OCI-LY7 (cell line): ENCODE data around the gene C8G. TPM values are rescaled to one million over a fixed set of nuclear protein-coding genes. Genes with fewer than 3 reads are reported as not detected.

Experiments
- BruUV-seq: library from RNA; stranded (reverse); fragments of 400-500 nt; replicated peaks from 2 replicates; lab custom pipeline; 2021; lab: Mats Ljungman, UMichigan
- CTCF ChIA-PET: fragments of 300-600 bp; sonication (Branson Sonifier 250); formaldehyde crosslinking; loops from one replicate; lab custom pipeline; 2022; ENCODE audit warnings: antibody characterized with exemption; ENCODE audit not compliant: unreplicated experiment; lab: Charles Lee
- POLR2A ChIA-PET: fragments of 300-600 bp; sonication (Branson Sonifier 250); formaldehyde crosslinking; loops from one replicate; lab custom pipeline; 2022; ENCODE audit warnings: antibody characterized with exemption; lab: Charles Lee
- DNase-seq: peaks from one replicate; pipeline ENCODE4 v3.0.0-alpha.2; 2015; ENCODE audit warnings: low spot score
- H2AFZ ChIP-seq: fragments of 200-600 bp; sonication (generic), shearing (Covaris generic); 2 replicates; pipeline ENCODE4 v1.6.1; 2014; ENCODE audit warnings: mild to moderate bottlenecking, antibody characterized with exemption, low read length, moderate library complexity
- H3K27ac ChIP-seq: fragments of 200-600 bp; sonication (generic); 2 replicates; pipeline ENCODE4 v1.5.1; 2014; ENCODE audit warnings: mixed run types, low read depth, mild to moderate bottlenecking, moderate library complexity, low read length, inconsistent platforms; ENCODE audit not compliant: poor library complexity, severe bottlenecking
- H3K36me3 ChIP-seq: fragments of 200-600 bp; sonication (generic); 2 replicates; pipeline ENCODE4 v1.6.1; 2014; ENCODE audit warnings: mild to moderate bottlenecking, antibody characterized with exemption, low read length, moderate library complexity, mixed read lengths; ENCODE audit not compliant: insufficient read depth
- H3K4me1 ChIP-seq: fragments of 200-600 bp; sonication (generic); 2 replicates; pipeline ENCODE4 v1.5.1; 2014; ENCODE audit warnings: mild to moderate bottlenecking, low read length; ENCODE audit not compliant: insufficient read depth, poor library complexity, severe bottlenecking
- H3K4me2 ChIP-seq: fragments of 200-600 bp; sonication (generic); 2 replicates; pipeline ENCODE4 v1.6.1; 2014; ENCODE audit warnings: mild to moderate bottlenecking, low read length
- H3K4me3 ChIP-seq: fragments of 200-600 bp; sonication (generic); 2 replicates; pipeline ENCODE4 v1.5.1; 2014; ENCODE audit warnings: mild to moderate bottlenecking, low read depth, low read length; ENCODE audit not compliant: poor library complexity, severe bottlenecking
- H3K79me2 ChIP-seq: fragments of 200-600 bp; sonication (generic); 2 replicates; pipeline ENCODE4 v1.6.1; 2016; ENCODE audit warnings: low read depth, mild to moderate bottlenecking, low read length, moderate library complexity, mixed read lengths; ENCODE audit not compliant: insufficient read depth
- H3K9me2 ChIP-seq: fragments of 200-600 bp; sonication (generic); 2 replicates; pipeline ENCODE4 v1.6.1; 2016; ENCODE audit warnings: mild to moderate bottlenecking, low read length, mixed read lengths; ENCODE audit not compliant: insufficient read depth
- H3K9me3 ChIP-seq: fragments of 200-600 bp; sonication (generic); 2 replicates; pipeline ENCODE4 v1.6.1; 2014; ENCODE audit warnings: mild to moderate bottlenecking, mixed run types, low read length, mixed read lengths
- H4K20me1 ChIP-seq: fragments of 200-600 bp; sonication (generic); 2 replicates; pipeline ENCODE4 v1.6.1; 2014; ENCODE audit warnings: mild to moderate bottlenecking, antibody characterized with exemption, low read length, moderate library complexity, mixed read lengths; ENCODE audit not compliant: insufficient read depth
- CTCF ChIP-seq: fragments of 200-600 bp; sonication (generic); conservative IDR thresholded peaks from 2 replicates; pipeline ENCODE4 v1.5.1; 2014; ENCODE audit warnings: mild to moderate bottlenecking, antibody characterized with exemption, low read length, moderate library complexity, mixed read lengths
- EZH2phosphoT487 ChIP-seq: fragments of 200-600 bp; sonication (generic); IDR thresholded peaks from 2 replicates; pipeline ENCODE4 v1.6.1; 2018; ENCODE audit warnings: low read depth, borderline replicate concordance, mild to moderate bottlenecking, mixed run types, antibody characterized with exemption, low read length, moderate library complexity, mixed read lengths
- intact Hi-C: fragments of 100-400 bp; cut with micrococcal nuclease; formaldehyde crosslinking; loops from one replicate; pipeline ENCODE4 v1.10.0; 2022; ENCODE audit not compliant: unreplicated experiment
- total RNA-seq, 2 experiments: library from RNA; depleted of rRNA in 1 of 2; stranded (reverse); fragments of >200 nt in 1 of 2; shearing (Covaris generic) in 1 of 2; gene quantifications; 2 replicates each; pipeline ENCODE4 v1.2.3, GENCODE V29; 2014 to 2022

The C8G gene
- total RNA-seq, 2 experiments from 2014 or later, result 0.95 to 2.2 TPM

- Histone ChIP-seq H2AFZ (no peak overlapping the region), H3K4me3 (no peak overlapping the region), H3K9me3 (no peaks in the 10 kb centered on the region), H3K27ac (no peak overlapping the region), H3K9me2 (no peaks in the 10 kb centered on the region), H3K4me1 (peaks cover 33% of the 10 kb centered on the region), H4K20me1 (no peaks in the 10 kb centered on the region), H3K36me3 (0 out of 2 replicates have a peak, but pooled peaks cover 2% of the 10 kb centered on the region), H3K79me2 (peaks cover 9% of the 10 kb centered on the region; the same call in 1 of the 2 replicates), H3K4me2 (no peak overlapping the region)
- TF ChIP-seq CTCF, result peak; percentile 71
- TF ChIP-seq EZH2phosphoT487, result no peak
- intact Hi-C loops, result no loop called here
- ChIA-PET CTCF (interaction anchor here (0.6 to 1.9 kb wide), 5 partner anchors 30 to 321 kb away, joined by 3 to 8 read pairs (median 3); no protein-coding TSS in a partner anchor), POLR2A (interaction anchor here (0.7 to 1.9 kb wide), 3 partner anchors 87 to 170 kb away, joined by 3 to 6 read pairs (median 4); partner anchors contain the start of gene TMEM141)
- BruUV-seq, result no TSS peak
- peak; percentile 48 for DNase-seq
Observed at GRCh38 chr9:136947955-136948510, 3.0 kb downstream of the C8G start.

- intact Hi-C loops, result no loop called here
- H3K9me2 ChIP-seq, result no peaks in the 10 kb centered on the region
- ChIA-PET POLR2A (no interaction called here), CTCF (no interaction called here)
- H3K4me1 ChIP-seq, result peaks cover 28% of the 10 kb centered on the region
- no peaks in the 10 kb centered on the region for H3K36me3 ChIP-seq
- peak overlapping the region; percentile 72 for H3K4me3 ChIP-seq
- BruUV-seq, result no TSS peak
- H3K4me2 ChIP-seq, result peak overlapping the region; percentile 97
- no peaks in the 10 kb centered on the region for H3K79me2 ChIP-seq
- TF ChIP-seq EZH2phosphoT487, result no peak
- TF ChIP-seq CTCF, result no peak
- no peaks in the 10 kb centered on the region for H4K20me1 ChIP-seq
- DNase-seq, result no peak
- H3K27ac ChIP-seq, result peak overlapping the region; percentile 45
- H3K9me3 ChIP-seq, result no peaks in the 10 kb centered on the region
- H2AFZ ChIP-seq, result 0 out of 2 replicates have a peak overlapping the region, but pooled peaks have one; percentile 11
Observed at GRCh38 chr9:136949239-136949816, 4.3 kb downstream of the C8G start.
